ENCODE measurements around the gene PHTF2.

The PHTF2 gene

DNA sequence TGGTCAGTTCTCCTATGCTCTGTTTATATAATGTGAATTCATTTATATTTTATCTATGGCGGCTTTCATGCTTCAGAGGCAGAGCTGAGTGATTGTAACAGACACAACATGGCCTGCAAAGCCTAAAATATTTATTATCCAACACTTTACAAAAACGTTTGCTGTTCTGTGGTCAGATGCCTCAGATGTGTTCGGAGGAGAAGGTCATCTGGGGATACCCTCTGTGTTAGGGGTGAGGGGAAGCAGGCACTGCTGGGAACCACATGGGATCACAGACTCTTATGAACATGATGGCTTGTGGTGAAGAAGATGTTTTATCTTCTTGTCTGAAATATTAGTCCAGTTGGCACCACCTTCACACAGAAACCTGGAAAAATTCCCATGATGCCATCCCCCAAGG is 203.4 kb downstream of the PHTF2 start:
- no peak for DNase-seq

DNA sequence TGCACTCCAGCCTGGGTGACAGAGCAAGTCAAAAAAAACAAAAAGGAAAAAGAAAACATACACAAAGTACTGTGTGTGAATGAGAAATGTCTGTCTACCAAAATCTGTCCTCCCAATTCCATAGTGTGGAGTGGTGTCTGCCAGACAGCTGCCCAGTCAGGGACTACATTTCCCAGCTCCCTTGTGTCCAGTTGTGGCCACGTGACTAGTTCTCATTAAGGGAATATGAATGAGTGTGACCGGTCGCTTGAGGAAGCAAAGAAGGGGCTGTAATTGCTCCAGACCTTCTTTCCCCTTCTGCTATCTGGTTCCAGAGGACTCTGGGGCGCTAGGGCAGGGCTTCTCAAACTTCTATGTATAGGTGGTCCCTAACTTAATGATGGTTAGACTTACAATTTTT is 204.1 kb downstream of the PHTF2 start:
- no peak for DNase-seq

DNA sequence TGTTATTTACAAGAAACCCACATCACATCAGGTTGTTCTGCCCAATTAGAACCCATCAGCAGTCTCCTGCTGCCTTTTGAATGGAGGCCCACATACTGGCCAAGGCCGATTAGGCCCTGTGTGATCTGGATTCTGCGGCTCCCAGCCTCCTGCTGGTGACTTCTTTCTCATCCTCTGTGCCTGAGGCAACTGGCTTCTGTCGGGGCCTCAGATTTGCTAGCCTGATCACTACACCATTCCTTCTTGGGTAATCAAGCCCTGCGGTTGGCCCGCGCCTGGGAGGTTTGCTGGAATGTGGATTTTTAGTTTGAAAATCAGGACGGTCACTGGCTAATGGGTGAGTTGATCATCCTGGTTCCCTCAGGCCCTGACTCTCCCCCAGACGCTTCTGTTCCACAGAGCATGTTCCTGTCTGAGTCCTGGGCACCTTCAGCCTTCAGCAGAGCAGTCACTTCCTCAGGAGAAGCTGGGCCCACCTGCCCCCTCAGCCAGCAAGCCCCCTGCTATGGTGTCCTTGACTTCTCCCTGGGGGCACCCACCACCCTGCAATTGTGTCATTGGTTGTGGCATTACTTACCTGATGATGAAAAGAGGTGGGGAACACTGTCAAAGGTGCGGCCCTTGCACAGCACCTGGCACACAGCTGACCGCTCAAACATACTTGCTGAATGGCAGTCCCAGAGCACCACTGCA is 207.6 kb downstream of the PHTF2 start:
- no peak for DNase-seq

Data from NCI-H526 (cell line).